ENCODE results near the gene NCKAP5.

DNA sequence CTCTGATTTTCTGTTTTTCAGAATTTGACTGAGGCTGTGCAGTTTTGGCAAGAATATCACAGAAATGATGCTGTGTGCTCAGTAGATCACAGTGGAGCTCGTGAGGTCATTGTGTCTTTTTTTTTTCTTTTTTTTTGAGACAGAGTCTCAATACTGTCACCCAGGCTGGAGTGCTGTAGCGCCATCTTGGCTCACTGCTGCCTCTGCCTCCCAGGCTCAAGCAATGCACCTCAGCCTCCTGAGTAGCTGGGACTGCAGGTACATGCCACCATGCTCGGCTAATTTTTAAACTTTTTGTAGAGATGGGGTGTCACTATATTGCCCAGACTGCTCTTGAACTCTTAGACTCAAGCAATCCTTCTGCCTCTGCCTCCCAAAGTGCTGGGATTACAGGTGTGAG, 203.6 kb downstream of the NCKAP5 start:
- TF ChIP-seq POLR2AphosphoS5 (IDR thresholded peaks at IDR 0.05): no peak
- no peak for TF ChIP-seq POLR2A (IDR thresholded peaks at IDR 0.05)
- TF ChIP-seq, protein P1, sequence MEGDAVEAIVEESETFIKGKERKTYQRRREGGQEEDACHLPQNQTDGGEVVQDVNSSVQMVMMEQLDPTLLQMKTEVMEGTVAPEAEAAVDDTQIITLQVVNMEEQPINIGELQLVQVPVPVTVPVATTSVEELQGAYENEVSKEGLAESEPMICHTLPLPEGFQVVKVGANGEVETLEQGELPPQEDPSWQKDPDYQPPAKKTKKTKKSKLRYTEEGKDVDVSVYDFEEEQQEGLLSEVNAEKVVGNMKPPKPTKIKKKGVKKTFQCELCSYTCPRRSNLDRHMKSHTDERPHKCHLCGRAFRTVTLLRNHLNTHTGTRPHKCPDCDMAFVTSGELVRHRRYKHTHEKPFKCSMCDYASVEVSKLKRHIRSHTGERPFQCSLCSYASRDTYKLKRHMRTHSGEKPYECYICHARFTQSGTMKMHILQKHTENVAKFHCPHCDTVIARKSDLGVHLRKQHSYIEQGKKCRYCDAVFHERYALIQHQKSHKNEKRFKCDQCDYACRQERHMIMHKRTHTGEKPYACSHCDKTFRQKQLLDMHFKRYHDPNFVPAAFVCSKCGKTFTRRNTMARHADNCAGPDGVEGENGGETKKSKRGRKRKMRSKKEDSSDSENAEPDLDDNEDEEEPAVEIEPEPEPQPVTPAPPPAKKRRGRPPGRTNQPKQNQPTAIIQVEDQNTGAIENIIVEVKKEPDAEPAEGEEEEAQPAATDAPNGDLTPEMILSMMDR (IDR thresholded peaks at IDR 0.05): no peak

Measured in upper lobe of left lung (tissue), 4 donors.